CD4-positive, alpha-beta T cell treated with Interleukin-4 for 1 hour (primary cell): Measurements from ENCODE around the gene PSMB1.

Source experiments
- DNase-seq, 2 donors: peaks; one replicate each; pipeline ENCODE4 v3.0.0-alpha.2; 2020 to 2022

The PSMB1 gene

GRCh38 chr6:170500955-170501590 is 52.0 kb downstream of the PSMB1 start:
- DNase-seq = no peak

- DNase-seq = no peak
Measured at GRCh38 chr6:170497841-170498301, 55.2 kb downstream of the PSMB1 start.

- DNase-seq = no peak
Measured at GRCh38 chr6:170493354-170493753, 59.8 kb downstream of the PSMB1 start.

- DNase-seq = no peak
Measured at GRCh38 chr6:170490259-170490658, 62.8 kb downstream of the PSMB1 start.

GRCh38 chr6:170489836-170490235 is 63.3 kb downstream of the PSMB1 start:
- DNase-seq = no peak

GRCh38 chr6:170487707-170488329 is 65.3 kb downstream of the PSMB1 start:
- DNase-seq = no peak

GRCh38 chr6:170485159-170485558 is 67.9 kb downstream of the PSMB1 start:
- DNase-seq = no peak
